ENCODE results near the gene FHAD1. TPM values are rescaled to one million over a fixed set of nuclear protein-coding genes. Genes with fewer than 3 reads are reported as not detected.
A peak's percentile ranks its signal among the peaks of the same experiment; 100 is the strongest.

Gene FHAD1
- polyA plus RNA-seq, 3 donors, result 0.67 to 0.69 TPM; not detected in 1

GRCh38 chr1:15439325-15439724 is 192.3 kb downstream of the FHAD1 start:
- 94% methylated on average over 7 of the region's 14 CpGs for WGBS (ENCODE audit: insufficient coverage)
- Mint-ChIP-seq H3K27me3 (ENCODE audit: low read depth in 3 of 3) (peaks cover 3 to 10% (median 7%) of the 10 kb centered on the region in 3 donors), H3K36me3 (no peaks in the 10 kb centered on the region), H3K27ac (peak overlapping the region in 1 of 7 donors; percentile 73), H3K9me3 (no peaks in the 10 kb centered on the region), H3K4me3 (no peak overlapping the region), H3K4me1 (peaks cover 13% of the 10 kb centered on the region)
- H3K36me3 ChIP-seq (replicated peaks in 1 of 2; ENCODE audit: control insufficient read depth in 1 of 2, insufficient read depth in 2 of 2, low read length in 2 of 2), result no peaks in the 10 kb centered on the region
- no peak for DNase-seq
- no peak for TF ChIP-seq CTCF (IDR thresholded peaks at IDR 0.05)
- H3K9me3 ChIP-seq (replicated peaks in 1 of 2; ENCODE audit: control insufficient read depth in 1 of 2, insufficient read depth in 1 of 2, low read length in 2 of 2), result no peaks in the 10 kb centered on the region
- H3K79me2 ChIP-seq (ENCODE audit: insufficient read depth, low read length), result no peaks in the 10 kb centered on the region
- no peaks in the 10 kb centered on the region for H4K20me1 ChIP-seq (ENCODE audit: insufficient read depth, low read length)
- no peak overlapping the region for H3K4me3 ChIP-seq (replicated peaks in 1 of 3; ENCODE audit: low read depth in 2 of 3, low read length in 3 of 3)
- H3K4me1 ChIP-seq (ENCODE audit: control insufficient read depth in 1 of 2, insufficient read depth in 2 of 2, low read length in 2 of 2), result peaks cover 12% of the 10 kb centered on the region in 2 donors
- H3K4me2 ChIP-seq (replicated peaks; ENCODE audit: extremely low read depth, low read length, poor library complexity, severe bottlenecking), result no peak overlapping the region
- H2AFZ ChIP-seq (ENCODE audit: insufficient read depth, low read depth, low read length, poor library complexity, severe bottlenecking), result no peak overlapping the region
- H3K9ac ChIP-seq (ENCODE audit: insufficient read depth, low read length, poor library complexity, severe bottlenecking), result no peak overlapping the region
- no peaks in the 10 kb centered on the region for H3K27me3 ChIP-seq (ENCODE audit: control insufficient read depth in 2 of 2, insufficient read depth in 2 of 2, low read length in 2 of 2)
- intact Hi-C loops (cut with micrococcal nuclease), result no loop called here
- no peak overlapping the region for H3K27ac ChIP-seq (ENCODE audit: low read depth in 1 of 2, low read length in 2 of 2)

- no peak overlapping the region for H3K9ac ChIP-seq (ENCODE audit: insufficient read depth, low read length, poor library complexity, severe bottlenecking)
- H3K4me3 Mint-ChIP-seq, result no peak overlapping the region
These were observed 193.3 kb downstream of the FHAD1 start for GRCh38 chr1:15440357-15440756.

More at GRCh38 chr1:15440357-15440756, 193.3 kb downstream of the FHAD1 start:
- Histone ChIP-seq H3K9me3 (replicated peaks in 1 of 2; ENCODE audit: control insufficient read depth in 1 of 2, insufficient read depth in 1 of 2, low read length in 2 of 2) (no peaks in the 10 kb centered on the region), H3K4me3 (replicated peaks in 1 of 3; ENCODE audit: low read depth in 2 of 3, low read length in 3 of 3) (no peak overlapping the region), H3K27me3 (ENCODE audit: control insufficient read depth in 2 of 2, insufficient read depth in 2 of 2, low read length in 2 of 2) (peaks cover 0 to 3% of the 10 kb centered on the region in 2 donors), H3K79me2 (ENCODE audit: insufficient read depth, low read length) (no peaks in the 10 kb centered on the region), H3K27ac (ENCODE audit: low read depth in 1 of 2, low read length in 2 of 2) (no peak overlapping the region), H2AFZ (ENCODE audit: insufficient read depth, low read depth, low read length, poor library complexity, severe bottlenecking) (no peak overlapping the region), H3K4me2 (replicated peaks; ENCODE audit: extremely low read depth, low read length, poor library complexity, severe bottlenecking) (no peak overlapping the region), H4K20me1 (ENCODE audit: insufficient read depth, low read length) (no peaks in the 10 kb centered on the region), H3K4me1 (ENCODE audit: control insufficient read depth in 1 of 2, insufficient read depth in 2 of 2, low read length in 2 of 2) (peaks cover 2% of the 10 kb centered on the region in 2 donors), H3K36me3 (replicated peaks in 1 of 2; ENCODE audit: control insufficient read depth in 1 of 2, insufficient read depth in 2 of 2, low read length in 2 of 2) (no peaks in the 10 kb centered on the region)
- intact Hi-C loops (cut with micrococcal nuclease), result no loop called here
- Mint-ChIP-seq H3K36me3 (no peaks in the 10 kb centered on the region), H3K9me3 (no peaks in the 10 kb centered on the region), H3K27ac (no peak overlapping the region), H3K27me3 (ENCODE audit: low read depth in 3 of 3) (peaks cover 2 to 12% (median 10%) of the 10 kb centered on the region in 3 donors), H3K4me1 (peaks cover 3% of the 10 kb centered on the region)
- DNase-seq, result no peak
- TF ChIP-seq CTCF (IDR thresholded peaks at IDR 0.05), result no peak
- 89% methylated on average over 11 of the region's 13 CpGs for WGBS (ENCODE audit: insufficient coverage)
